H9 (cell line): ENCODE data around the gene MAGEA2. TPM values are rescaled to one million over a fixed set of nuclear protein-coding genes. Genes with fewer than 3 reads are reported as not detected.
"Not testable (repeated sequence)": the region's sequence is repeated elsewhere in the genome, so short reads cannot be mapped to it uniquely, and the experiment has no call there.

ENCODE experiments used
- DNase-seq: peaks from one replicate; pipeline ENCODE4 v3.0.0-alpha.2; 2017
- H2AFZ ChIP-seq: one replicate; pipeline ENCODE4 v1.6.1; 2013; ENCODE audit warnings: mild to moderate bottlenecking, low read length, control low read depth, moderate library complexity
- H2AK5ac ChIP-seq: 2 replicates; pipeline ENCODE4 v1.6.1; 2013; ENCODE audit warnings: low read length, control low read depth, mixed read lengths; ENCODE audit not compliant: insufficient read length
- H2BK120ac ChIP-seq: one replicate; pipeline ENCODE4 v1.6.1; 2013; ENCODE audit warnings: low read depth, mild to moderate bottlenecking, low read length, control low read depth, inconsistent platforms; ENCODE audit not compliant: poor library complexity, severe bottlenecking
- H2BK12ac ChIP-seq: 2 replicates; pipeline ENCODE4 v1.6.1; 2013; ENCODE audit warnings: low read length, control low read depth, mixed read lengths, low read depth; ENCODE audit not compliant: insufficient read length
- H2BK15ac ChIP-seq: 2 replicates; pipeline ENCODE4 v1.6.1; 2013; ENCODE audit warnings: low read depth, low read length, control low read depth
- H2BK20ac ChIP-seq: one replicate; pipeline ENCODE4 v1.6.1; 2013; ENCODE audit warnings: low read depth, mild to moderate bottlenecking, low read length, control low read depth, inconsistent platforms; ENCODE audit not compliant: poor library complexity, severe bottlenecking
- H2BK5ac ChIP-seq: 2 replicates; pipeline ENCODE4 v1.6.1; 2013; ENCODE audit warnings: low read length, control low read depth, mixed read lengths; ENCODE audit not compliant: insufficient read length
- H3K14ac ChIP-seq: 2 replicates; pipeline ENCODE4 v1.6.1; 2013; ENCODE audit warnings: low read length, control low read depth; ENCODE audit not compliant: insufficient read depth
- H3K18ac ChIP-seq: 2 replicates; pipeline ENCODE4 v1.6.1; 2013; ENCODE audit warnings: low read depth, mild to moderate bottlenecking, mixed read lengths, low read length, control low read depth; ENCODE audit not compliant: insufficient read length
- H3K23ac ChIP-seq: 2 replicates; pipeline ENCODE4 v1.6.1; 2013; ENCODE audit warnings: low read length, control low read depth, mixed read lengths, low read depth; ENCODE audit not compliant: insufficient read length
- H3K23me2 ChIP-seq: 2 replicates; pipeline ENCODE4 v1.6.1; 2013; ENCODE audit warnings: low read depth, mild to moderate bottlenecking, mixed read lengths, low read length, control low read depth; ENCODE audit not compliant: insufficient read length, poor library complexity, severe bottlenecking
- H3K27ac ChIP-seq: 2 replicates; pipeline ENCODE4 v1.5.1; 2013; ENCODE audit warnings: low read length, control low read depth, mixed read lengths, low read depth; ENCODE audit not compliant: insufficient read length
- H3K27me3 ChIP-seq: 2 replicates; pipeline ENCODE4 v1.6.1; 2013; ENCODE audit warnings: low read length, control low read depth, inconsistent platforms; ENCODE audit not compliant: insufficient read depth
- H3K4ac ChIP-seq: 2 replicates; pipeline ENCODE4 v1.6.1; 2013; ENCODE audit warnings: low read depth, mild to moderate bottlenecking, control low read depth, inconsistent platforms, low read length, moderate library complexity
- H3K4me1 ChIP-seq: 2 replicates; pipeline ENCODE4 v1.6.1; 2013; ENCODE audit warnings: low read length, control low read depth, inconsistent platforms; ENCODE audit not compliant: insufficient read depth
- H3K4me2 ChIP-seq: 2 replicates; pipeline ENCODE4 v1.6.1; 2013; ENCODE audit warnings: low read length, control low read depth, mixed read lengths; ENCODE audit not compliant: insufficient read length, insufficient read depth
- H3K56ac ChIP-seq: 2 replicates; pipeline ENCODE4 v1.6.1; 2013; ENCODE audit warnings: low read depth, mild to moderate bottlenecking, mixed read lengths, low read length, control low read depth; ENCODE audit not compliant: insufficient read length
- H3K79me1 ChIP-seq: 2 replicates; pipeline ENCODE4 v1.6.1; 2013; ENCODE audit warnings: low read depth, mild to moderate bottlenecking, moderate library complexity, low read length, control low read depth, inconsistent platforms; ENCODE audit not compliant: insufficient read depth, poor library complexity, severe bottlenecking
- H3K79me2 ChIP-seq: 2 replicates; pipeline ENCODE4 v1.6.1; 2013; ENCODE audit warnings: low read length, control low read depth, inconsistent platforms; ENCODE audit not compliant: insufficient read depth
- H3K9ac ChIP-seq: 2 replicates; pipeline ENCODE4 v1.6.1; 2013; ENCODE audit warnings: low read length, control low read depth, mixed read lengths; ENCODE audit not compliant: insufficient read length; ENCODE audit errors: extremely low read depth
- H3K9me3 ChIP-seq: one replicate; pipeline ENCODE4 v1.6.1; 2013; ENCODE audit warnings: low read depth, low read length, inconsistent platforms; ENCODE audit not compliant: control insufficient read depth
- H3T11ph ChIP-seq: one replicate; pipeline ENCODE4 v1.6.1; 2013; ENCODE audit warnings: mild to moderate bottlenecking, low read length, control low read depth, inconsistent platforms
- H4K20me1 ChIP-seq: one replicate; pipeline ENCODE4 v1.6.1; 2013; ENCODE audit not compliant: control insufficient read depth, insufficient read length, insufficient read depth
- H4K5ac ChIP-seq: 2 replicates; pipeline ENCODE4 v1.6.1; 2013; ENCODE audit warnings: low read depth, mild to moderate bottlenecking, mixed read lengths, low read length, control low read depth; ENCODE audit not compliant: insufficient read length
- H4K8ac ChIP-seq: replicated peaks from 2 replicates; pipeline ENCODE4 v1.6.1; 2013; ENCODE audit warnings: low read length, control low read depth, mixed read lengths, low read depth; ENCODE audit not compliant: insufficient read length
- H4K91ac ChIP-seq: 2 replicates; pipeline ENCODE4 v1.6.1; 2013; ENCODE audit warnings: low read depth, mild to moderate bottlenecking, moderate library complexity, mixed read lengths, low read length, control low read depth; ENCODE audit not compliant: insufficient read length
- H3K27ac Mint-ChIP-seq, 3 experiments: 2 replicates in 2 of 3; 3 replicates in 1 of 3; pipeline ENCODE4 v1.8.0; 2020 to 2021; ENCODE audit warnings: mixed read lengths in 3 of 3, mild to moderate bottlenecking in 1 of 3, moderate library complexity in 1 of 3
- H3K27me3 Mint-ChIP-seq: 2 replicates; pipeline ENCODE4 v1.8.0; 2021; ENCODE audit warnings: low read depth, mild to moderate bottlenecking, moderate library complexity, mixed read lengths
- H3K36me3 Mint-ChIP-seq, 3 experiments: 2 replicates in 2 of 3; 3 replicates in 1 of 3; pipeline ENCODE4 v1.8.0; 2020 to 2021; ENCODE audit warnings: low read depth in 3 of 3, mixed read lengths in 3 of 3; ENCODE audit not compliant: insufficient read depth in 1 of 3
- H3K4me1 Mint-ChIP-seq, 2 experiments: 2 replicates each; pipeline ENCODE4 v1.8.0; 2020; ENCODE audit warnings: mixed read lengths in 2 of 2
- H3K4me3 Mint-ChIP-seq, 2 experiments: 2 replicates in 1 of 2; 3 replicates in 1 of 2; pipeline ENCODE4 v1.8.0; 2020 to 2021; ENCODE audit warnings: mild to moderate bottlenecking in 2 of 2, mixed read lengths in 2 of 2, moderate library complexity in 1 of 2
- H3K9me3 Mint-ChIP-seq, 2 experiments: 2 replicates in 1 of 2; 3 replicates in 1 of 2; pipeline ENCODE4 v1.8.0; 2020; ENCODE audit warnings: mild to moderate bottlenecking in 2 of 2, mixed read lengths in 2 of 2, moderate library complexity in 1 of 2
- WGBS: extraction: QIAGEN DNeasy Blood & Tissue Kit; methylation state at CpG from one replicate; pipeline ENCODE4 v1.1.7; 2013; ENCODE audit warnings: missing lambda C conversion rate, low lambda C conversion rate, mixed read lengths; ENCODE audit not compliant: insufficient read length; ENCODE audit errors: extremely low coverage; 5-methylcytosine and 5-hydroxymethylcytosine counted together
- total RNA-seq: library from RNA; stranded (reverse); gene quantifications from 2 replicates; pipeline ENCODE4 v1.2.1, GENCODE V29; 2021

The MAGEA2 gene
- total RNA-seq, 1 experiment from 2014 or later: 0.13 TPM

- H3K4me1 Mint-ChIP-seq, H2BK20ac ChIP-seq, H3K56ac ChIP-seq, H2AFZ ChIP-seq, H3K36me3 Mint-ChIP-seq, H3K4me3 Mint-ChIP-seq, H2BK120ac ChIP-seq, H4K20me1 ChIP-seq, H3K14ac ChIP-seq, H3K79me1 ChIP-seq, H3K23ac ChIP-seq, H3K4me1 ChIP-seq, DNase-seq, H3K9me3 Mint-ChIP-seq, H3K9me3 ChIP-seq, H3T11ph ChIP-seq, H2BK15ac ChIP-seq, H3K23me2 ChIP-seq, H2AK5ac ChIP-seq, H3K27me3 ChIP-seq, H4K91ac ChIP-seq, H3K18ac ChIP-seq, H4K8ac ChIP-seq, H3K27ac ChIP-seq, H3K79me2 ChIP-seq, H3K27me3 Mint-ChIP-seq, H3K4me2 ChIP-seq, H2BK12ac ChIP-seq, H4K5ac ChIP-seq, H2BK5ac ChIP-seq, H3K9ac ChIP-seq, H3K27ac Mint-ChIP-seq, H3K4ac ChIP-seq: not testable (repeated sequence)
- no CpG with 5 or more reads among the region's 2 CpGs for WGBS
These were observed 5.3 kb upstream of the MAGEA2 start, which contains the start of gene CSAG3 for GRCh38 chrX:152758918-152759317. Gene CSAG3 (plus strand): TSS chrX:152759218.

- not testable (repeated sequence) for H2BK5ac ChIP-seq, H3K9ac ChIP-seq, H3K4me3 Mint-ChIP-seq, H3K9me3 ChIP-seq, H4K5ac ChIP-seq, H2BK12ac ChIP-seq, H3T11ph ChIP-seq, H2BK20ac ChIP-seq, H3K56ac ChIP-seq, H3K36me3 Mint-ChIP-seq, H3K79me1 ChIP-seq, DNase-seq, H3K4me1 ChIP-seq, H3K27ac ChIP-seq, H3K79me2 ChIP-seq, H3K4me2 ChIP-seq, H3K14ac ChIP-seq, H2AK5ac ChIP-seq, H3K23me2 ChIP-seq, H3K27ac Mint-ChIP-seq, H3K4ac ChIP-seq, H3K27me3 ChIP-seq, H3K23ac ChIP-seq, H2BK15ac ChIP-seq, H4K91ac ChIP-seq, H2AFZ ChIP-seq, H4K20me1 ChIP-seq, H2BK120ac ChIP-seq, H3K9me3 Mint-ChIP-seq, H3K18ac ChIP-seq, H4K8ac ChIP-seq, H3K27me3 Mint-ChIP-seq, H3K4me1 Mint-ChIP-seq
- WGBS: no CpG with 5 or more reads among the region's 5 CpGs
These were observed 1.2 kb upstream of the MAGEA2 start for GRCh38 chrX:152754871-152755270.
